Keratinocyte (primary cell): ENCODE measurements around the gene CEACAM5. TPM values are rescaled to one million over a fixed set of nuclear protein-coding genes. Genes with fewer than 3 reads are reported as not detected.

Experiments used
- DNase-seq: peaks from one replicate; pipeline ENCODE4 v3.0.0-alpha.2; 2011; ENCODE audit warnings: low read depth, missing footprints, low spot score
- FAIRE-seq: peaks from 2 replicates; lab custom pipeline; 2011; peaks lifted over from hg19 to GRCh38; lab: Jason Lieb, UNC
- H2AFZ ChIP-seq: 2 replicates; pipeline ENCODE4 v1.6.0; 2012; ENCODE audit warnings: low read length, control low read depth, inconsistent platforms; ENCODE audit not compliant: control insufficient read depth
- H3K27ac ChIP-seq: 2 replicates; pipeline ENCODE4 v1.5.1; 2011; ENCODE audit warnings: low read length; ENCODE audit not compliant: control insufficient read depth, insufficient read depth
- H3K27me3 ChIP-seq: 3 replicates; pipeline ENCODE4 v1.6.0; 2011; ENCODE audit warnings: low read length; ENCODE audit not compliant: control insufficient read depth, insufficient read depth; ENCODE audit errors: extremely low read depth
- H3K36me3 ChIP-seq, 2 experiments: 2 replicates in 1 of 2; 3 replicates in 1 of 2; pipeline ENCODE4 v1.5.1; 2011; ENCODE audit warnings: low read length in 2 of 2, mild to moderate bottlenecking in 1 of 2; ENCODE audit not compliant: control insufficient read depth in 2 of 2, insufficient read depth in 2 of 2; ENCODE audit errors: extremely low read depth in 1 of 2
- H3K4me1 ChIP-seq: 3 replicates; pipeline ENCODE4 v1.5.1; 2011; ENCODE audit warnings: low read length; ENCODE audit not compliant: control insufficient read depth, insufficient read depth; ENCODE audit errors: extremely low read depth
- H3K4me2 ChIP-seq: 3 replicates; pipeline ENCODE4 v1.6.0; 2011; ENCODE audit warnings: low read depth, low read length; ENCODE audit not compliant: control insufficient read depth, insufficient read depth; ENCODE audit errors: extremely low read depth
- H3K4me3 ChIP-seq, 3 experiments: fragments of 200-600 bp in 1 of 3; sonication (generic) in 1 of 3; 2 replicates in 2 of 3; 3 replicates in 1 of 3; pipeline ENCODE4 v1.5.1; 2011 to 2016; ENCODE audit warnings: low read length in 3 of 3, mild to moderate bottlenecking in 3 of 3, control low read depth in 2 of 3, inconsistent platforms in 1 of 3, low read depth in 1 of 3, mixed read lengths in 1 of 3, mixed run types in 1 of 3, moderate library complexity in 1 of 3; ENCODE audit not compliant: control insufficient read depth in 2 of 3, insufficient read depth in 2 of 3; ENCODE audit errors: extremely low read depth in 1 of 3
- H3K79me2 ChIP-seq: 2 replicates; pipeline ENCODE4 v1.6.0; 2012; ENCODE audit warnings: low read length; ENCODE audit not compliant: control insufficient read depth, insufficient read depth
- H3K9ac ChIP-seq: 3 replicates; pipeline ENCODE4 v1.6.0; 2011; ENCODE audit warnings: low read length; ENCODE audit not compliant: control insufficient read depth, insufficient read depth; ENCODE audit errors: extremely low read depth
- H3K9me1 ChIP-seq: 3 replicates; pipeline ENCODE4 v1.6.0; 2011; ENCODE audit warnings: low read length; ENCODE audit not compliant: control insufficient read depth, insufficient read depth; ENCODE audit errors: extremely low read depth
- H3K9me3 ChIP-seq: 2 replicates; pipeline ENCODE4 v1.5.1; 2012; ENCODE audit warnings: low read depth, low read length; ENCODE audit not compliant: control insufficient read depth
- H4K20me1 ChIP-seq: 3 replicates; pipeline ENCODE4 v1.6.0; 2011; ENCODE audit warnings: low read length; ENCODE audit not compliant: control insufficient read depth, insufficient read depth; ENCODE audit errors: extremely low read depth
- EZH2 ChIP-seq: IDR thresholded peaks from one replicate; pipeline ENCODE4 v1.6.1; 2012; ENCODE audit warnings: inconsistent platforms, mild to moderate bottlenecking, low read length, moderate library complexity
- dilution Hi-C: fragments of 300-500 bp; cut with MboI; formaldehyde crosslinking; loops from one replicate; pipeline ENCODE4 v1.7.0; 2020; ENCODE audit warnings: low sequenced_read_pairs; ENCODE audit not compliant: extremely low pct_ligation_motif_present
- polyA plus RNA-seq, 5 experiments: library from polyadenylated mRNA; depleted of rRNA in 3 of 5; stranded (reverse) in 3 of 5; stranded (forward) in 1 of 5; unstranded in 1 of 5; fragments of >200 nt; gene quantifications; 1 replicate in 1 of 5; 2 replicates in 3 of 5; 3 replicates in 1 of 5; pipeline versions ENCODE4 v1.2.1 to v1.2.3, GENCODE V29; 2011 to 2012; ENCODE audit warnings: missing spikeins in 2 of 5, low read depth in 1 of 5, low replicate concordance in 1 of 5
- TF ChIP-seq, protein P1 (sequence below), 3 experiments: IDR thresholded peaks in 1 of 3; conservative IDR thresholded peaks in 1 of 3; optimal IDR thresholded peaks in 1 of 3; 2 replicates in 2 of 3; 3 replicates in 1 of 3; pipeline versions ENCODE3 to v1.5.1; 2011; ENCODE audit warnings: low read length in 3 of 3, mild to moderate bottlenecking in 3 of 3, moderate library complexity in 2 of 3, control low read depth in 1 of 3, inconsistent platforms in 1 of 3; ENCODE audit not compliant: insufficient read depth in 2 of 3; ENCODE audit errors: extremely low read depth in 1 of 3

Gene CEACAM5
- polyA plus RNA-seq, 1 donor (not counting 4 experiments of a cell fraction or from before 2014, with no cell fraction given): not detected

DNA sequence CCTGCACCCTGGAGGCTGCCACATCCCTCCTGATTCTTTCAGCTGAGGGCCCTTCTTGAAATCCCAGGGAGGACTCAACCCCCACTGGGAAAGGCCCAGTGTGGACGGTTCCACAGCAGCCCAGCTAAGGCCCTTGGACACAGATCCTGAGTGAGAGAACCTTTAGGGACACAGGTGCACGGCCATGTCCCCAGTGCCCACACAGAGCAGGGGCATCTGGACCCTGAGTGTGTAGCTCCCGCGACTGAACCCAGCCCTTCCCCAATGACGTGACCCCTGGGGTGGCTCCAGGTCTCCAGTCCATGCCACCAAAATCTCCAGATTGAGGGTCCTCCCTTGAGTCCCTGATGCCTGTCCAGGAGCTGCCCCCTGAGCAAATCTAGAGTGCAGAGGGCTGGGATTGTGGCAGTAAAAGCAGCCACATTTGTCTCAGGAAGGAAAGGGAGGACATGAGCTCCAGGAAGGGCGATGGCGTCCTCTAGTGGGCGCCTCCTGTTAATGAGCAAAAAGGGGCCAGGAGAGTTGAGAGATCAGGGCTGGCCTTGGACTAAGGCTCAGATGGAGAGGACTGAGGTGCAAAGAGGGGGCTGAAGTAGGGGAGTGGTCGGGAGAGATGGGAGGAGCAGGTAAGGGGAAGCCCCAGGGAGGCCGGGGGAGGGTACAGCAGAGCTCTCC is 6.9 kb upstream of the CEACAM5 start:
- Histone ChIP-seq H3K27me3 (no peaks in the 10 kb centered on the region), H3K9ac (no peak overlapping the region), H3K4me1 (no peaks in the 10 kb centered on the region), H3K36me3 (no peaks in the 10 kb centered on the region), H3K27ac (no peak overlapping the region), H3K79me2 (no peaks in the 10 kb centered on the region), H3K9me1 (no peaks in the 10 kb centered on the region), H3K4me3 (no peak overlapping the region), H2AFZ (no peak overlapping the region), H3K4me2 (no peak overlapping the region), H4K20me1 (peaks cover 4% of the 10 kb centered on the region), H3K9me3 (no peaks in the 10 kb centered on the region)
- TF ChIP-seq, protein P1, sequence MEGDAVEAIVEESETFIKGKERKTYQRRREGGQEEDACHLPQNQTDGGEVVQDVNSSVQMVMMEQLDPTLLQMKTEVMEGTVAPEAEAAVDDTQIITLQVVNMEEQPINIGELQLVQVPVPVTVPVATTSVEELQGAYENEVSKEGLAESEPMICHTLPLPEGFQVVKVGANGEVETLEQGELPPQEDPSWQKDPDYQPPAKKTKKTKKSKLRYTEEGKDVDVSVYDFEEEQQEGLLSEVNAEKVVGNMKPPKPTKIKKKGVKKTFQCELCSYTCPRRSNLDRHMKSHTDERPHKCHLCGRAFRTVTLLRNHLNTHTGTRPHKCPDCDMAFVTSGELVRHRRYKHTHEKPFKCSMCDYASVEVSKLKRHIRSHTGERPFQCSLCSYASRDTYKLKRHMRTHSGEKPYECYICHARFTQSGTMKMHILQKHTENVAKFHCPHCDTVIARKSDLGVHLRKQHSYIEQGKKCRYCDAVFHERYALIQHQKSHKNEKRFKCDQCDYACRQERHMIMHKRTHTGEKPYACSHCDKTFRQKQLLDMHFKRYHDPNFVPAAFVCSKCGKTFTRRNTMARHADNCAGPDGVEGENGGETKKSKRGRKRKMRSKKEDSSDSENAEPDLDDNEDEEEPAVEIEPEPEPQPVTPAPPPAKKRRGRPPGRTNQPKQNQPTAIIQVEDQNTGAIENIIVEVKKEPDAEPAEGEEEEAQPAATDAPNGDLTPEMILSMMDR (optimal IDR thresholded peaks at IDR 0.05 in 1 of 3, IDR thresholded peaks at IDR 0.05 in 1 of 3, conservative IDR thresholded peaks at IDR 0.05 in 1 of 3; ENCODE audit: extremely low read depth in 1 of 3, insufficient read depth in 2 of 3, low read length in 3 of 3): peak; percentile 23 to 52 (median 32)
- TF ChIP-seq EZH2: no peak
- dilution Hi-C loops: no loop called here
- no peak for FAIRE-seq
- no peak for DNase-seq

DNA sequence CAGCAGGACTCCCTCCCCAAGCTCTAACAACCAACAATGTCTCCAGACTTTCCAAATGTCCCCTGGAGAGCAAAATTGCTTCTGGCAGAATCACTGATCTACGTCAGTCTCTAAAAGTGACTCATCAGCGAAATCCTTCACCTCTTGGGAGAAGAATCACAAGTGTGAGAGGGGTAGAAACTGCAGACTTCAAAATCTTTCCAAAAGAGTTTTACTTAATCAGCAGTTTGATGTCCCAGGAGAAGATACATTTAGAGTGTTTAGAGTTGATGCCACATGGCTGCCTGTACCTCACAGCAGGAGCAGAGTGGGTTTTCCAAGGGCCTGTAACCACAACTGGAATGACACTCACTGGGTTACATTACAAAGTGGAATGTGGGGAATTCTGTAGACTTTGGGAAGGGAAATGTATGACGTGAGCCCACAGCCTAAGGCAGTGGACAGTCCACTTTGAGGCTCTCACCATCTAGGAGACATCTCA is 6.2 kb upstream of the CEACAM5 start:
- dilution Hi-C loops: no loop called here
- no peak overlapping the region for H3K9ac ChIP-seq
- H3K4me2 ChIP-seq: no peak overlapping the region
- no peaks in the 10 kb centered on the region for H3K79me2 ChIP-seq
- no peak for FAIRE-seq
- DNase-seq: no peak
- no peaks in the 10 kb centered on the region for H3K27me3 ChIP-seq
- H2AFZ ChIP-seq: no peak overlapping the region
- no peaks in the 10 kb centered on the region for H3K9me3 ChIP-seq
- TF ChIP-seq EZH2: no peak
- TF ChIP-seq, protein P1 (optimal IDR thresholded peaks at IDR 0.05 in 1 of 3, IDR thresholded peaks at IDR 0.05 in 1 of 3, conservative IDR thresholded peaks at IDR 0.05 in 1 of 3; ENCODE audit: extremely low read depth in 1 of 3, insufficient read depth in 2 of 3, low read length in 3 of 3): no peak
- no peaks in the 10 kb centered on the region for H3K4me1 ChIP-seq
- H4K20me1 ChIP-seq: peaks cover 4% of the 10 kb centered on the region
- H3K4me3 ChIP-seq: no peak overlapping the region
- H3K36me3 ChIP-seq: no peaks in the 10 kb centered on the region
- no peak overlapping the region for H3K27ac ChIP-seq
- H3K9me1 ChIP-seq: no peaks in the 10 kb centered on the region
